Osteocyte (in vitro differentiated cells): Measurements from ENCODE around the gene CARMIL3. TPM values are rescaled to one million over a fixed set of nuclear protein-coding genes. Genes with fewer than 3 reads are reported as not detected.

ENCODE experiments used
- DNase-seq: peaks from one replicate; pipeline ENCODE4 v3.0.0; 2021; ENCODE audit warnings: mixed read lengths; ENCODE audit not compliant: unreplicated experiment; ENCODE audit errors: extremely low spot score
- H3K27ac Mint-ChIP-seq: one replicate; pipeline ENCODE4 v1.8.0; 2021; ENCODE audit warnings: mild to moderate bottlenecking, mixed read lengths; ENCODE audit not compliant: unreplicated experiment
- H3K27me3 Mint-ChIP-seq: one replicate; pipeline ENCODE4 v1.8.0; 2021; ENCODE audit warnings: mixed read lengths; ENCODE audit not compliant: unreplicated experiment
- H3K36me3 Mint-ChIP-seq: one replicate; pipeline ENCODE4 v1.8.0; 2021; ENCODE audit warnings: mixed read lengths; ENCODE audit not compliant: unreplicated experiment
- H3K4me1 Mint-ChIP-seq: one replicate; pipeline ENCODE4 v1.8.0; 2021; ENCODE audit warnings: mixed read lengths; ENCODE audit not compliant: unreplicated experiment
- H3K4me3 Mint-ChIP-seq: one replicate; pipeline ENCODE4 v1.8.0; 2021; ENCODE audit warnings: mild to moderate bottlenecking, moderate library complexity, mixed read lengths; ENCODE audit not compliant: unreplicated experiment
- H3K9me3 Mint-ChIP-seq: one replicate; pipeline ENCODE4 v1.8.0; 2021; ENCODE audit warnings: mixed read lengths; ENCODE audit not compliant: unreplicated experiment
- CTCF ChIP-seq: fragments of 200-600 bp; sonication (generic); IDR thresholded peaks from 2 replicates; pipeline ENCODE4 v1.5.0; 2021; ENCODE audit warnings: antibody characterized with exemption, mild to moderate bottlenecking, moderate library complexity
- total RNA-seq: library from RNA; stranded (reverse); gene quantifications from 2 replicates; pipeline ENCODE4 v1.2.1, GENCODE V29; 2021

Gene CARMIL3
- total RNA-seq, 1 donor from 2014 or later = 0.35 TPM

- no peaks in the 10 kb centered on the region for H3K36me3 Mint-ChIP-seq
- no peaks in the 10 kb centered on the region for H3K9me3 Mint-ChIP-seq
- TF ChIP-seq CTCF = no peak
- H3K27me3 Mint-ChIP-seq = peaks cover 8% of the 10 kb centered on the region
- H3K4me3 Mint-ChIP-seq = no peak overlapping the region
- no peaks in the 10 kb centered on the region for H3K4me1 Mint-ChIP-seq
- DNase-seq = no peak
- H3K27ac Mint-ChIP-seq = no peak overlapping the region
Observed at GRCh38 chr14:24064091-24064795, 12.4 kb downstream of the CARMIL3 start.

- no peak overlapping the region for H3K27ac Mint-ChIP-seq
- peaks cover 13% of the 10 kb centered on the region for H3K27me3 Mint-ChIP-seq
Observed at GRCh38 chr14:24064856-24065255, 13.0 kb downstream of the CARMIL3 start.

GRCh38 chr14:24065408-24065807 is 13.6 kb downstream of the CARMIL3 start:
- TF ChIP-seq CTCF = no peak

More at GRCh38 chr14:24064856-24065255, 13.0 kb downstream of the CARMIL3 start:
- Mint-ChIP-seq H3K4me1 (no peaks in the 10 kb centered on the region), H3K9me3 (no peaks in the 10 kb centered on the region), H3K36me3 (no peaks in the 10 kb centered on the region), H3K4me3 (no peak overlapping the region)
- no peak for TF ChIP-seq CTCF
- no peak for DNase-seq

GRCh38 chr14:24066496-24067132 is 14.8 kb downstream of the CARMIL3 start:
- Mint-ChIP-seq H3K27me3 (peaks cover 16% of the 10 kb centered on the region), H3K9me3 (no peaks in the 10 kb centered on the region), H3K4me3 (no peak overlapping the region), H3K4me1 (no peaks in the 10 kb centered on the region), H3K36me3 (no peaks in the 10 kb centered on the region), H3K27ac (no peak overlapping the region)
- no peak for TF ChIP-seq CTCF
- DNase-seq = no peak

More at GRCh38 chr14:24065408-24065807, 13.6 kb downstream of the CARMIL3 start:
- Mint-ChIP-seq H3K27me3 (peaks cover 16% of the 10 kb centered on the region), H3K4me1 (no peaks in the 10 kb centered on the region), H3K36me3 (no peaks in the 10 kb centered on the region), H3K4me3 (no peak overlapping the region), H3K27ac (no peak overlapping the region), H3K9me3 (no peaks in the 10 kb centered on the region)
- DNase-seq = no peak
